Astrocyte (in vitro differentiated cells and primary cell): ENCODE measurements around the gene ADARB2. TPM values are rescaled to one million over a fixed set of nuclear protein-coding genes. Genes with fewer than 3 reads are reported as not detected.

Experiments used
- DNase-seq: peaks from one replicate; pipeline ENCODE4 v3.0.0-alpha.2; 2010; ENCODE audit warnings: low read depth
- FAIRE-seq: peaks from 2 replicates; lab custom pipeline; 2011; peaks lifted over from hg19 to GRCh38; lab: Jason Lieb, UNC
- H2AFZ ChIP-seq: 2 replicates; pipeline ENCODE4 v1.6.0; 2012; ENCODE audit warnings: low read depth, low read length, inconsistent platforms
- H3K27ac ChIP-seq: 2 replicates; pipeline ENCODE4 v1.5.1; 2011; ENCODE audit warnings: low read depth, low read length, inconsistent platforms
- H3K27me3 ChIP-seq: 2 replicates; pipeline ENCODE4 v1.6.0; 2011; ENCODE audit warnings: low read length, inconsistent platforms; ENCODE audit not compliant: insufficient read depth
- H3K36me3 ChIP-seq: 2 replicates; pipeline ENCODE4 v1.5.1; 2011; ENCODE audit warnings: low read length, inconsistent platforms; ENCODE audit not compliant: insufficient read depth
- H3K4me1 ChIP-seq: 2 replicates; pipeline ENCODE4 v1.5.1; 2011; ENCODE audit warnings: low read length, inconsistent platforms; ENCODE audit not compliant: insufficient read depth
- H3K4me2 ChIP-seq: 2 replicates; pipeline ENCODE4 v1.6.0; 2012; ENCODE audit warnings: low read length, inconsistent platforms
- H3K4me3 ChIP-seq: 2 replicates; pipeline ENCODE4 v1.5.1; 2011; ENCODE audit warnings: low read depth, mild to moderate bottlenecking, low read length, inconsistent platforms; ENCODE audit not compliant: insufficient read depth
- H3K79me2 ChIP-seq: 2 replicates; pipeline ENCODE4 v1.6.0; 2012; ENCODE audit warnings: mild to moderate bottlenecking, low read length, inconsistent platforms; ENCODE audit not compliant: insufficient read depth
- H3K9ac ChIP-seq: 2 replicates; pipeline ENCODE4 v1.6.0; 2012; ENCODE audit warnings: mild to moderate bottlenecking, low read length, inconsistent platforms
- H3K9me3 ChIP-seq: 2 replicates; pipeline ENCODE4 v1.5.1; 2012; ENCODE audit warnings: low read depth, mild to moderate bottlenecking, low read length, inconsistent platforms; ENCODE audit not compliant: insufficient read depth
- H4K20me1 ChIP-seq: 2 replicates; pipeline ENCODE4 v1.6.0; 2012; ENCODE audit warnings: low read length, inconsistent platforms; ENCODE audit not compliant: insufficient read depth
- H3K27ac Mint-ChIP-seq: one replicate; pipeline ENCODE4 v1.8.0; 2021; ENCODE audit warnings: mild to moderate bottlenecking, mixed read lengths; ENCODE audit not compliant: unreplicated experiment
- H3K27me3 Mint-ChIP-seq: one replicate; pipeline ENCODE4 v1.8.0; 2021; ENCODE audit warnings: low read depth, mixed read lengths; ENCODE audit not compliant: unreplicated experiment
- H3K36me3 Mint-ChIP-seq: one replicate; pipeline ENCODE4 v1.8.0; 2021; ENCODE audit warnings: low read depth, mixed read lengths; ENCODE audit not compliant: unreplicated experiment
- H3K4me1 Mint-ChIP-seq: one replicate; pipeline ENCODE4 v1.8.0; 2021; ENCODE audit warnings: low read depth, mixed read lengths; ENCODE audit not compliant: unreplicated experiment
- H3K4me3 Mint-ChIP-seq: one replicate; pipeline ENCODE4 v1.8.0; 2021; ENCODE audit warnings: mild to moderate bottlenecking, moderate library complexity, mixed read lengths; ENCODE audit not compliant: unreplicated experiment
- H3K9me3 Mint-ChIP-seq: one replicate; pipeline ENCODE4 v1.8.0; 2021; ENCODE audit warnings: mild to moderate bottlenecking, mixed read lengths; ENCODE audit not compliant: unreplicated experiment
- EZH2 ChIP-seq: IDR thresholded peaks from 2 replicates; pipeline ENCODE4 v1.6.1; 2012; ENCODE audit warnings: mild to moderate bottlenecking, low read length, inconsistent platforms; ENCODE audit not compliant: insufficient read depth
- total RNA-seq: library from RNA; stranded (reverse); gene quantifications from 2 replicates; pipeline ENCODE4 v1.2.1, GENCODE V29; 2021
- TF ChIP-seq, protein P1 (sequence below): IDR thresholded peaks from 2 replicates; pipeline ENCODE4 v1.5.1; 2011; ENCODE audit warnings: low read depth, mild to moderate bottlenecking, inconsistent platforms, low read length, moderate library complexity; ENCODE audit not compliant: insufficient read depth

ADARB2 gene
- total RNA-seq, 1 donor from 2014 or later, result 0.18 TPM

DNA sequence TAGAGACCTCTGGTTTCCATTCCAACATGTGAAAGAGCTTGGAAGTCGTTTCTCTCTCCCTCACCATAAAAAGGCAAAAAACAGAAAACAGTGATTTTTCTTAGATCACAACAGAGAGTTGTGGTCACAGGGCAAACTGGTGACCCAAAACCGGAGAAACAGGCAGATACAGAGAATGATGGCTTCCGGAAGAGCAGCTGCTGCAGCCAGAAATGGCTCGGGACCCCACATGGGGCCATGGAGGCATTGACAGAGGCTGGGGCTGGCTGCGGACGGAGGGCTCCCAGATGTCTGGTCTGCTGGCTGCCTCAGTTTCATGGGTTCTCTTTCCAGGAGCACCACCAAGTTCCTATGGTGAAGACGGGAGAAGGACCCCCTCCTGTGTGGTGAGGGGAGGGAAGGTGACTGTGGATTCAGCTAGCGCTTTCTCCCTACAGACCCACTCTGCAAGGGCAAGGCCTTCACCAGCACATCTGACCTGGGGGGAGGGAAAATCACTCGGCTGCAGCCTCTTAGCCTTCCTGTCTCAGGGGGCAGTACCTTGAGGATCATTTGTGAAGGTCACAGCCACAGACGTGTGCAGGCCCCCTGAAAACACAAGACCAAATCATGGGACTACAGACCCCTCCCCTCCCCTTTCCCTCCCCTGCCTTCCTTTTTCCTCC is 599.7 kb downstream of the ADARB2 start:
- Histone ChIP-seq H3K27ac (no peak overlapping the region), H3K9ac (no peak overlapping the region), H3K4me2 (no peak overlapping the region), H2AFZ (no peak overlapping the region), H3K4me1 (no peaks in the 10 kb centered on the region), H3K9me3 (no peaks in the 10 kb centered on the region), H3K4me3 (no peak overlapping the region), H4K20me1 (no peaks in the 10 kb centered on the region), H3K79me2 (no peaks in the 10 kb centered on the region), H3K36me3 (no peaks in the 10 kb centered on the region), H3K27me3 (no peaks in the 10 kb centered on the region)
- Mint-ChIP-seq H3K27me3 (peaks cover 3% of the 10 kb centered on the region), H3K27ac (no peak overlapping the region), H3K4me1 (no peaks in the 10 kb centered on the region), H3K9me3 (peaks cover 12% of the 10 kb centered on the region), H3K4me3 (no peak overlapping the region), H3K36me3 (peaks cover 2% of the 10 kb centered on the region)
- FAIRE-seq, result no peak
- TF ChIP-seq EZH2, result no peak
- no peak for DNase-seq

DNA sequence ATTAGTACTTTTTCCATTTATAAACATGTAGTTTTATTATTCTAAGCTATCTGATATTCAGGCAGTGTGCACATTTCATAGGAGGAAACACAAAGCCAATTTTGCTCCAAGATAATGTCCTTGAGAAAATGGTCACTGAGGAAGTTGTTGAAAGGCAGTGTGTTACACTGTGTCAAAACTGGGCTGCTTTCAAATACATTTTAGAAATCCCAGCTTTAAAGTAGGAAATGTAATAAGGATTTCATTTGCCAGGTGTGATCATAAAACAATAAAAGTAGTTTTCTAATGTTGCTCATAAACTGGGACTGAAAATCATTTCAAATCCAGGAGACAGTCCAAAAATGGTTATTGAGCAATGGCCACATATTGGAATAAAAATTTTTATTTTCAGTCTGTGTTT is 601.1 kb downstream of the ADARB2 start:
- H3K36me3 Mint-ChIP-seq, result peaks cover 7% of the 10 kb centered on the region
- Histone ChIP-seq H3K27me3 (no peaks in the 10 kb centered on the region), H3K36me3 (peaks cover 5% of the 10 kb centered on the region), H4K20me1 (no peaks in the 10 kb centered on the region), H3K4me3 (no peak overlapping the region), H2AFZ (no peak overlapping the region), H3K27ac (no peak overlapping the region), H3K4me1 (no peaks in the 10 kb centered on the region), H3K4me2 (no peak overlapping the region), H3K9me3 (no peaks in the 10 kb centered on the region), H3K79me2 (no peaks in the 10 kb centered on the region), H3K9ac (no peak overlapping the region)
- peaks cover 12% of the 10 kb centered on the region for H3K9me3 Mint-ChIP-seq
- DNase-seq (no peak), FAIRE-seq (no peak)
- no peak overlapping the region for H3K27ac Mint-ChIP-seq
- TF ChIP-seq EZH2, result no peak
- TF ChIP-seq, protein P1, sequence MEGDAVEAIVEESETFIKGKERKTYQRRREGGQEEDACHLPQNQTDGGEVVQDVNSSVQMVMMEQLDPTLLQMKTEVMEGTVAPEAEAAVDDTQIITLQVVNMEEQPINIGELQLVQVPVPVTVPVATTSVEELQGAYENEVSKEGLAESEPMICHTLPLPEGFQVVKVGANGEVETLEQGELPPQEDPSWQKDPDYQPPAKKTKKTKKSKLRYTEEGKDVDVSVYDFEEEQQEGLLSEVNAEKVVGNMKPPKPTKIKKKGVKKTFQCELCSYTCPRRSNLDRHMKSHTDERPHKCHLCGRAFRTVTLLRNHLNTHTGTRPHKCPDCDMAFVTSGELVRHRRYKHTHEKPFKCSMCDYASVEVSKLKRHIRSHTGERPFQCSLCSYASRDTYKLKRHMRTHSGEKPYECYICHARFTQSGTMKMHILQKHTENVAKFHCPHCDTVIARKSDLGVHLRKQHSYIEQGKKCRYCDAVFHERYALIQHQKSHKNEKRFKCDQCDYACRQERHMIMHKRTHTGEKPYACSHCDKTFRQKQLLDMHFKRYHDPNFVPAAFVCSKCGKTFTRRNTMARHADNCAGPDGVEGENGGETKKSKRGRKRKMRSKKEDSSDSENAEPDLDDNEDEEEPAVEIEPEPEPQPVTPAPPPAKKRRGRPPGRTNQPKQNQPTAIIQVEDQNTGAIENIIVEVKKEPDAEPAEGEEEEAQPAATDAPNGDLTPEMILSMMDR, result no peak
- no peaks in the 10 kb centered on the region for H3K4me1 Mint-ChIP-seq
- peaks cover 3% of the 10 kb centered on the region for H3K27me3 Mint-ChIP-seq
- H3K4me3 Mint-ChIP-seq, result no peak overlapping the region

DNA sequence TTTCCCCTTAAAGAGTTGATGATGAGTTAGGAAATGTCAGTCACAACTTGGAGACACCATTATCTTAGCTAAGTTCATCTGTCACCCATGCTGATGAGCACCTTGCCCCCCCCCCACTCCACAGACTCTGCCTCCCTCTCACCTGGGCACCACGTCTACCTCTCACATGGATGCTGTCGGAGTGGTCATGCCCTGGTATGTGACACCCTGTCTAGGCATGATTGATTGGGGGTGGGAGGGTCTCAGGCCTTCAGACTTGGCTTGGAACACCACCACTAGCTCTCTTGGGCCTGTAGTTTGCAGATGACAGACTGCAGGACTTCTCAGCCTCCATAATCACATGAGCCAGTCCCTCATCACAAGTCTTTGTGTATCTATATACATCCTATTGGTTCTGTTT is 603.2 kb downstream of the ADARB2 start:
- Histone ChIP-seq H4K20me1 (peaks cover 9% of the 10 kb centered on the region), H3K9me3 (no peaks in the 10 kb centered on the region), H3K79me2 (no peaks in the 10 kb centered on the region), H2AFZ (no peak overlapping the region), H3K9ac (no peak overlapping the region), H3K27me3 (no peaks in the 10 kb centered on the region), H3K4me1 (no peaks in the 10 kb centered on the region), H3K4me3 (no peak overlapping the region), H3K4me2 (no peak overlapping the region), H3K27ac (no peak overlapping the region), H3K36me3 (peaks cover 25% of the 10 kb centered on the region)
- DNase-seq, result no peak
- Mint-ChIP-seq H3K9me3 (peaks cover 10% of the 10 kb centered on the region), H3K27me3 (no peaks in the 10 kb centered on the region), H3K36me3 (peaks cover 18% of the 10 kb centered on the region), H3K4me1 (no peaks in the 10 kb centered on the region), H3K27ac (no peak overlapping the region), H3K4me3 (no peak overlapping the region)
- no peak for TF ChIP-seq EZH2
- TF ChIP-seq, protein P1, result no peak
- FAIRE-seq, result no peak
